GM12878 (cell line): ENCODE measurements around the gene KIFC1. TPM values are rescaled to one million over a fixed set of nuclear protein-coding genes. Genes with fewer than 3 reads are reported as not detected.

Experiments used
- ATAC-seq: fragments of 200-7000 bp; cut with Tn5 transposase; 3 replicates; pipeline ENCODE4 v1.9.1; 2020; ENCODE audit warnings: mild to moderate bottlenecking, moderate library complexity
- BruUV-seq: library from RNA; stranded (reverse); fragments of 400-500 nt; replicated peaks from 2 replicates; lab custom pipeline; 2021; lab: Mats Ljungman, UMichigan
- CTCF ChIA-PET: fragments of 300-600 bp; sonication (Branson Sonifier 250); formaldehyde crosslinking; extraction: SDS; loops from one replicate; lab custom pipeline; 2021; ENCODE audit warnings: inconsistent platforms; lab: Yijun Ruan, JAX
- POLR2A ChIA-PET: fragments of 350-600 bp; formaldehyde crosslinking; extraction: SDS; loops from one replicate; lab custom pipeline; 2021; ENCODE audit warnings: inconsistent platforms; lab: Charles Lee
- RAD21 ChIA-PET: fragments of 300-600 bp; sonication (Branson Sonifier 250); formaldehyde crosslinking; loops from one replicate; lab custom pipeline; 2023; ENCODE audit warnings: antibody characterized with exemption; ENCODE audit not compliant: unreplicated experiment; lab: Charles Lee
- SMC1A ChIA-PET: fragments of 300-600 bp; sonication (Branson Sonifier 250); formaldehyde crosslinking; loops from one replicate; lab custom pipeline; 2023; ENCODE audit not compliant: unreplicated experiment, uncharacterized antibody; lab: Charles Lee
- DNase-seq: peaks from one replicate; pipeline ENCODE4 v3.0.0-alpha.2; 2011; ENCODE audit warnings: low read depth, low spot score
- FAIRE-seq: peaks from 3 replicates; lab custom pipeline; 2011; peaks lifted over from hg19 to GRCh38; lab: Jason Lieb, UNC
- H2AFZ ChIP-seq: 2 replicates; pipeline ENCODE4 v1.6.0; 2011; ENCODE audit warnings: low read depth, low read length, control low read depth; ENCODE audit not compliant: control insufficient read depth
- H3K27ac ChIP-seq: 2 replicates; pipeline ENCODE4 v1.5.1; 2011; ENCODE audit warnings: control low read depth; ENCODE audit not compliant: control insufficient read depth, insufficient read depth
- H3K27me3 ChIP-seq, 2 experiments: replicated peaks in 1 of 2; 2 replicates each; pipeline versions ENCODE4 v1.6.0 to v1.6.1; 2011; ENCODE audit warnings: low read length in 1 of 2; ENCODE audit not compliant: control insufficient read depth in 2 of 2, insufficient read depth in 2 of 2
- H3K36me3 ChIP-seq, 2 experiments: 2 replicates each; pipeline ENCODE4 v1.5.1; 2011; ENCODE audit warnings: low read length in 1 of 2; ENCODE audit not compliant: control insufficient read depth in 2 of 2, insufficient read depth in 2 of 2
- H3K4me1 ChIP-seq: 2 replicates; pipeline ENCODE4 v1.6.1; 2011; ENCODE audit warnings: mild to moderate bottlenecking, low read length, moderate library complexity, mixed read lengths; ENCODE audit not compliant: control insufficient read depth, insufficient read depth
- H3K4me2 ChIP-seq: 2 replicates; pipeline ENCODE4 v1.6.0; 2011; ENCODE audit warnings: control low read depth; ENCODE audit not compliant: control insufficient read depth, insufficient read depth
- H3K4me3 ChIP-seq: fragments of 200-600 bp; sonication (generic); 2 replicates; pipeline ENCODE4 v1.5.1; 2016
- H3K79me2 ChIP-seq: 2 replicates; pipeline ENCODE4 v1.6.0; 2011; ENCODE audit warnings: low read length; ENCODE audit not compliant: control insufficient read depth, insufficient read depth
- H3K9ac ChIP-seq: 2 replicates; pipeline ENCODE4 v1.8.0; 2011; ENCODE audit warnings: low read length, control low read depth, mixed read lengths; ENCODE audit not compliant: control insufficient read depth, insufficient read depth
- H3K9me3 ChIP-seq: replicated peaks from 3 replicates; pipeline ENCODE4 v1.5.1; 2011; ENCODE audit warnings: mild to moderate bottlenecking, low read length; ENCODE audit not compliant: control insufficient read depth, insufficient read depth
- H4K20me1 ChIP-seq: 2 replicates; pipeline ENCODE4 v1.6.0; 2011; ENCODE audit not compliant: control insufficient read depth, insufficient read depth
- BHLHE40 ChIP-seq, 2 experiments: fragments of 450-650 bp in 1 of 2; IDR thresholded peaks; 2 replicates each; pipeline ENCODE4 v1.6.1; 2011 to 2017; ENCODE audit warnings: low read depth in 2 of 2, borderline replicate concordance in 1 of 2, improper control_type of control experiment in 1 of 2, low read length in 1 of 2, mild to moderate bottlenecking in 1 of 2
- DPF2 ChIP-seq: fragments of 450-650 bp; IDR thresholded peaks from 2 replicates; pipeline ENCODE4 v1.6.1; 2017; ENCODE audit warnings: mild to moderate bottlenecking
- GATAD2B ChIP-seq: fragments of 450-650 bp; conservative IDR thresholded peaks from 2 replicates; pipeline ENCODE4 v1.6.1; 2017; ENCODE audit warnings: low read depth, mild to moderate bottlenecking, moderate library complexity
- MEF2A ChIP-seq: IDR thresholded peaks from 2 replicates; pipeline ENCODE4 v1.6.1; 2011; ENCODE audit warnings: low read depth, mild to moderate bottlenecking, low read length, moderate library complexity; ENCODE audit not compliant: insufficient read depth
- MYB ChIP-seq: fragments of 150-350 bp; IDR thresholded peaks from 2 replicates; pipeline ENCODE4 v1.6.1; 2014; ENCODE audit warnings: mild to moderate bottlenecking, low read depth, low read length, borderline replicate concordance
- RB1 ChIP-seq: fragments of 450-650 bp; formaldehyde crosslinking; IDR thresholded peaks from 2 replicates; pipeline ENCODE4 v1.6.1; 2017; ENCODE audit warnings: mild to moderate bottlenecking, borderline replicate concordance
- RCOR1 ChIP-seq: conservative IDR thresholded peaks from 2 replicates; pipeline ENCODE4 v1.6.1; 2012; ENCODE audit warnings: low read depth, low read length, improper control_type of control experiment
- RELA ChIP-seq: fragments of 450-650 bp; IDR thresholded peaks from 2 replicates; pipeline ENCODE4 v1.8.0; 2014; ENCODE audit warnings: borderline replicate concordance; ENCODE audit not compliant: partially characterized antibody
- RFX5 ChIP-seq: IDR thresholded peaks from 2 replicates; pipeline ENCODE4 v1.6.1; 2011; ENCODE audit warnings: low read depth, low read length, improper control_type of control experiment
- YY1 ChIP-seq: IDR thresholded peaks from 2 replicates; pipeline ENCODE4 v1.6.1; 2011; ENCODE audit warnings: low read depth, mild to moderate bottlenecking, low read length
- ZBED1 ChIP-seq: IDR thresholded peaks from 2 replicates; pipeline ENCODE4 v1.6.1; 2016; ENCODE audit warnings: borderline replicate concordance
- ZBTB11 ChIP-seq: fragments of 450-650 bp; formaldehyde crosslinking; IDR thresholded peaks from 2 replicates; pipeline ENCODE4 v1.5.0; 2022; ENCODE audit warnings: mild to moderate bottlenecking, missing genetic modification characterization
- ZNF207 ChIP-seq: fragments of 450-650 bp; IDR thresholded peaks from 2 replicates; pipeline ENCODE4 v1.6.1; 2014; ENCODE audit warnings: antibody characterized with exemption, mild to moderate bottlenecking, borderline replicate concordance
- WGBS: methylation state at CpG from one replicate; pipeline ENCODE4 v1.1.6; 2016; ENCODE audit warnings: low lambda C conversion rate; ENCODE audit not compliant: insufficient replicate concordance, insufficient coverage; ENCODE audit errors: missing lambda C conversion rate; 5-methylcytosine and 5-hydroxymethylcytosine counted together
- in situ Hi-C: fragments of 300-500 bp; cut with MboI; formaldehyde crosslinking; loops from 9 replicates; pipeline ENCODE4 v1.14.3; 2018; ENCODE audit warnings: mixed read lengths
- intact Hi-C: fragments of 100-400 bp; cut with micrococcal nuclease; formaldehyde crosslinking; loops from one replicate; pipeline ENCODE4 v1.14.2; 2022; ENCODE audit not compliant: unreplicated experiment
- polyA plus RNA-seq, 11 experiments: library from polyadenylated mRNA; depleted of rRNA in 4 of 11; unstranded in 6 of 11; stranded (reverse) in 5 of 11; fragments of >200 nt; fragmentation: Nextera tagmentation in 4 of 11; fragmentation: Illumina TruSeq in 1 of 11; extraction: Ambion mirVana in 4 of 11; extraction: Trizol in 1 of 11; gene quantifications; 1 replicate in 1 of 11; 2 replicates in 10 of 11; pipeline versions ENCODE4 v1.2.1 to v1.2.3, GENCODE V29; 2011 to 2016; ENCODE audit warnings: inconsistent platforms in 2 of 11, missing spikeins in 2 of 11, low read depth in 1 of 11
- total RNA-seq, 4 experiments: library from RNA; depleted of rRNA in 3 of 4; stranded (reverse); fragments of >200 nt in 3 of 4; fragmentation: Illumina TruSeq in 1 of 4; extraction: Trizol in 1 of 4; gene quantifications; 2 replicates each; pipeline versions ENCODE4 v1.2.1 to v1.2.3, GENCODE V29; 2013 to 2021
- TF ChIP-seq, protein P1 (sequence below): fragments of 450-650 bp; IDR thresholded peaks from 2 replicates; pipeline ENCODE4 v1.6.1; 2014; ENCODE audit warnings: mild to moderate bottlenecking
- TF ChIP-seq, protein P2 (sequence below): IDR thresholded peaks from 2 replicates; pipeline ENCODE4 v1.6.1; 2012; ENCODE audit warnings: low read depth, low read length, improper control_type of control experiment

Gene KIFC1
- total and polyA plus RNA-seq, 10 of the 15 experiments (the other 5 are each of a cell fraction or from before 2014, with no cell fraction given): 1.8 to 87.4 (median 54.4) TPM

DNA sequence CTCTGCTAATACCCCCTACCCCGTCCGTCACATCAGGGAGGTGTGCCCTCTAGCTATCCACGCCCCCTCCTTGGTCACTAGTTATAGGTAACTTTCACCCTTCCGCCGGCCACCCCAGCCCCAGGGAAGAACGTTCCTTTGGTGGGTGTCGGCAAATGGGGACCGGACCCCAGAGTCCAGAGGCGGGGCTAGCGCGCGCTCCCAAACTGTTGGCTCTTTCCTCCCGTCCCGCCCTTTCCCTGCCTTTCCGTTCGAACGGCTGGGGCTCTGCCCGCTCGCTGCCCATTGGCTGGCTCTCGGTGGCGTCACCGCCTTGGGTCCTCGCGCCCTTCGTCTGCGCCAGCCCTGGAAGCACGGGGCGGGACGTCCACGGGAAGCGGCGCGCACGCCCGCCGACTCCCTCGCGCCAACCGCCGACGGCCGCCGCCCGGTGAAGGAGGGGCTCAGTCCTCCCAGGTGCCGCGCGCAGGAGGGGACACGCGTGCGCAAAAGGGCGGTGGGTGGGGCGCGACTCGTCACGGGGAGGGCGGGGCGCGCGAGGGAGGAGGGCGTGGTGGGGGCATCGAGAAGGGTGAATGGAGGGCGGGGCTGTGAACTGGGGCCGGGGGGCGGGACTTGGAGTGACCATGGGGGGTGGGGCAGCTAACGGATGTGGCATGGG, 18.6 kb downstream of the KIFC1 start:
- WGBS: under 1% methylated on average over 52 of the region's 65 CpGs
- no TSS peak for BruUV-seq
- ATAC-seq (peak; percentile 96), FAIRE-seq (peak; percentile 98), DNase-seq (peak; percentile 86)
- Histone ChIP-seq H3K4me3 (peak overlapping the region; percentile 73), H2AFZ (peak overlapping the region; percentile 88), H3K4me1 (peaks cover 16% of the 10 kb centered on the region), H3K9ac (peak overlapping the region; percentile 75), H3K27ac (peak overlapping the region; percentile 90), H3K4me2 (peak overlapping the region; percentile 70), H3K36me3 (peaks cover 19 to 22% of the 10 kb centered on the region in 2 experiments), H3K27me3 (no peaks in the 10 kb centered on the region), H3K9me3 (no peaks in the 10 kb centered on the region), H4K20me1 (no peaks in the 10 kb centered on the region; the same call in 1 of the 2 replicates), H3K79me2 (peaks cover 8% of the 10 kb centered on the region)
- POLR2A ChIA-PET: interaction anchor here (0.5 to 2.2 kb wide), 9 partner anchors 14 to 1269 kb away, joined by 3 to 8 read pairs (median 4); partner anchors contain the start of gene ZBTB22
- in situ Hi-C loops (no loop called here), intact Hi-C loops (loop anchor here (1.0 kb wide), 1 partner anchor 44 kb away; the partner anchor contains the start of gene ZBTB9)
- RAD21 ChIA-PET: interaction anchor here (1.0 to 1.2 kb wide), 2 partner anchors 9 to 14 kb away, joined by 3 to 4 read pairs; no protein-coding TSS in a partner anchor
- CTCF ChIA-PET: interaction anchor here (0.6 to 1.2 kb wide), 4 partner anchors 8 to 142 kb away, joined by 3 to 4 read pairs (median 4); partner anchors contain the start of gene CUTA
- SMC1A ChIA-PET: interaction anchor here (1.0 kb wide), 1 partner anchor 14 kb away, joined by 4 read pairs; no protein-coding TSS in a partner anchor
- TF ChIP-seq DPF2 (peak; percentile 18; the same call in 1 of the 2 replicates), ZBTB11 (CRISPR knock-in tag) (no peak), ZNF207 (peak; percentile 53; the same call in 1 of the 2 replicates), ZBED1 (peak; percentile 57; the same call in 1 of the 2 replicates), RELA (peak; percentile 24), MEF2A (0 out of 2 replicates have a peak, but pooled peaks have one; percentile 8), RCOR1 (0 out of 2 replicates have a peak, but pooled peaks have one; percentile 35), MYB (0 out of 2 replicates have a peak, but pooled peaks have one; percentile 49), BHLHE40 (IDR thresholded peaks at IDR 0.05; ENCODE audit: borderline replicate concordance in 1 of 2, low read depth in 2 of 2, low read length in 1 of 2) (peak; percentile 52 to 89; a peak in 3 of 4 replicates), YY1 (peak; percentile 6; the same call in 1 of the 2 replicates), RFX5 (peak; percentile 77; the same call in 1 of the 2 replicates), RB1 (peak; percentile 95; the same call in 1 of the 2 replicates), GATAD2B (peak; percentile 63)
- TF ChIP-seq, protein P1, sequence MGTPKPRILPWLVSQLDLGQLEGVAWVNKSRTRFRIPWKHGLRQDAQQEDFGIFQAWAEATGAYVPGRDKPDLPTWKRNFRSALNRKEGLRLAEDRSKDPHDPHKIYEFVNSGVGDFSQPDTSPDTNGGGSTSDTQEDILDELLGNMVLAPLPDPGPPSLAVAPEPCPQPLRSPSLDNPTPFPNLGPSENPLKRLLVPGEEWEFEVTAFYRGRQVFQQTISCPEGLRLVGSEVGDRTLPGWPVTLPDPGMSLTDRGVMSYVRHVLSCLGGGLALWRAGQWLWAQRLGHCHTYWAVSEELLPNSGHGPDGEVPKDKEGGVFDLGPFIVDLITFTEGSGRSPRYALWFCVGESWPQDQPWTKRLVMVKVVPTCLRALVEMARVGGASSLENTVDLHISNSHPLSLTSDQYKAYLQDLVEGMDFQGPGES: peak; percentile 71; the same call in 1 of the 2 replicates
- TF ChIP-seq, protein P2, sequence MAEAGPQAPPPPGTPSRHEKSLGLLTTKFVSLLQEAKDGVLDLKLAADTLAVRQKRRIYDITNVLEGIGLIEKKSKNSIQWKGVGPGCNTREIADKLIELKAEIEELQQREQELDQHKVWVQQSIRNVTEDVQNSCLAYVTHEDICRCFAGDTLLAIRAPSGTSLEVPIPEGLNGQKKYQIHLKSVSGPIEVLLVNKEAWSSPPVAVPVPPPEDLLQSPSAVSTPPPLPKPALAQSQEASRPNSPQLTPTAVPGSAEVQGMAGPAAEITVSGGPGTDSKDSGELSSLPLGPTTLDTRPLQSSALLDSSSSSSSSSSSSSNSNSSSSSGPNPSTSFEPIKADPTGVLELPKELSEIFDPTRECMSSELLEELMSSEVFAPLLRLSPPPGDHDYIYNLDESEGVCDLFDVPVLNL: peak; percentile 88
